ENCODE data around the gene GSN.

- no peak for TF ChIP-seq CTCF (IDR thresholded peaks at IDR 0.05)
- no peak for TF ChIP-seq POLR2A (IDR thresholded peaks at IDR 0.05)
- no peak for TF ChIP-seq POLR2AphosphoS5 (IDR thresholded peaks at IDR 0.05)
Measured at GRCh38 chr9:121366611-121367192, 98.7 kb downstream of the GSN start.

Data from gastroesophageal sphincter (tissue), 3 donors.